NCI-H524 treated with DMSO at 0.1 percent for 48 hours (cell line): Measurements from ENCODE around the gene C16orf89.
"Not testable (repeated sequence)": the region's sequence is repeated elsewhere in the genome, so short reads cannot be mapped to it uniquely, and the experiment has no call there.

Experiments
- DNase-seq: peaks from one replicate; lab custom pipeline; 2025; lab: John Stamatoyannopoulos, UW

The C16orf89 gene

DNA sequence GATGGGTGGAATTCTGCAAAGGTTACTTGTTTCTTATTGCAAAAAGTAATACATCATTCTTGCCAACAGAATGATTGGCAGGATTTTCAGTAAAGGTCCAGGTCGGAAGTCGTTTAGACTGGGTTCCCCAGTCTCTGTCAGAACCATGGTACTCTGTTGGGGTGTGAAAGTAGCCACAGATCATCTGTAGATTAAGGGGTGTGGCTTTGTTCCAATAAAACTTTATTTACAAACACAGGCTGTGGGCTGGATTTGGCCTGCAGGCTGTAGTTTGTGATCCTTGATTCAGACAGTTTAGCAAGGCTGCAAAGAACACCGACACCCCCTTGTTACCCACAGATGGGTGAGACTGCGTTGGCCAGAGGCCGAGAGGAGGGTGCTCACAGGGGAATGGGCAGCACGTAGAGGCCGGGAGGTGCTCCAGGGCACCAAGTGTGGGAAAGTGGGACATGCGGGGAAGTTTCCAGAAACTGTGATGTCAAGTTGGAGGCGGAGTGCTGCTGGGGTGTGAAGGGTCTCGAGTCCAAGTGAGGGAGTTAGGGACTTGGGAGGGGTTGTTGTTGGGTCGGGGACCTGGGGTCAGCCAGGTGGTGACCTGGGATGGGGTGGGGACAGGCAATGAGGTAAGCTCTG, 18.5 kb upstream of the C16orf89 start:
- DNase-seq: not testable (repeated sequence)

DNA sequence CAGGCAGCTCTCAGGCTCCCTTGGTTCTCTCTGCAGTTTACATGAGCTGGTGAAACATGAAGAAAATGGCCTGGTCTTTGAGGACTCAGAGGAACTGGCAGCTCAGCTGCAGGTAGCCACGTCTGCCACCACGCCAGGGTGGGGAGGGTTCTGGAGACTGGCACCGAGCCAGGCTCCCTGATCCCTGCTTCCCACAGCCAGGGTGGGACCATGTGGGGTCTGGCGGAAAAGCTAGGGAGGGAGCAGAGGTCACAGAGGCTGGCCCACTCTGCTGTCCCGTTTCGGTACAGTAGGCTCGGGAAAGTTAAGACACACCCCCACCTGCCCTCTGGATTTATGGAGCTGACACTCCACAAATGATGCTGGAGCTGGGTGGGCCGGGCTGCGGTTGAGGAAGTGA, 17.9 kb upstream of the C16orf89 start:
- not testable (repeated sequence) for DNase-seq

DNA sequence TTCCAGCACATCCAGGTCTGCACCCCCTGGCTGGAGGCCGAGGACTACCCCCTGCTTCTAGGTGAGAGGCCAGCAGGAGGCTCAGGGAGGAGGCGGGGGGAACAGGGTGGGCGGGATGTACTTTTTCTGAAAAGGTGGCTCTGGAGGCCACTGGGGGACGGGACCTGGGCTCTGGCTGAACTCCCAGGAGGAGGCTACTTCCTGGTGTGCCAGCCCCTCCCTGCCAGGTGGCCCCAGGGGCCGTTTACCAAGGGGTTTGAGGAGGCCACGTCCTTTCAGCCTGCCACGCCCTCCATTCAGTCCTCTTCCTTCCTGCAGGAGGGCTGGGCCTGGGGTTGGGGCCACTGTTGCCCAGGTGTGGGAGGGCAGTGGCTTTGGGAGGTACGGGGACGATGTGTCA, 15.2 kb upstream of the C16orf89 start:
- not testable (repeated sequence) for DNase-seq

GRCh38 chr16:5080461-5080860, 14.7 kb upstream of the C16orf89 start:
- DNase-seq: not testable (repeated sequence)

- no peak for DNase-seq
Observed at GRCh38 chr16:5078626-5079025, 12.9 kb upstream of the C16orf89 start.

DNA sequence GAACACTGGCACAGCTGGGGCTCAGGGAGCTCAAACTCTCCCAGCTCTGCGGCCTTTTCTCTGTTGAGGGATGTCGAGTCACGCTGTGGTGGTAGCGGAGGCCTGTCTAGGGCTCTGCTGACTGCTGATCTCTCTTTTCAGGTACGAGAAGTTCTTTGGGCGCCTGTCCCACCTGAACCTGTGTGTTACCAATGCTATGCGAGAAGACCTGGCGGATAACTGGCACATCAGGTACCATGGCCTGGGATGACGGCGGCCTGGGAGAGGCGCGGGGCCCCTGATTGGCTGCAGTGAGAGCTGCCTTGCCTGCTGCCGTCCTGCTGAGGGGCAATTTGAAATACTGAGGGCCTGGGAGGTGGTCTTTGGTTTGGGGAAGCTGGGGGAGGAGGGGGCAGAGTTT, 11.5 kb upstream of the C16orf89 start:
- DNase-seq: no peak

GRCh38 chr16:5075637-5076036, 9.9 kb upstream of the C16orf89 start:
- no peak for DNase-seq

DNA sequence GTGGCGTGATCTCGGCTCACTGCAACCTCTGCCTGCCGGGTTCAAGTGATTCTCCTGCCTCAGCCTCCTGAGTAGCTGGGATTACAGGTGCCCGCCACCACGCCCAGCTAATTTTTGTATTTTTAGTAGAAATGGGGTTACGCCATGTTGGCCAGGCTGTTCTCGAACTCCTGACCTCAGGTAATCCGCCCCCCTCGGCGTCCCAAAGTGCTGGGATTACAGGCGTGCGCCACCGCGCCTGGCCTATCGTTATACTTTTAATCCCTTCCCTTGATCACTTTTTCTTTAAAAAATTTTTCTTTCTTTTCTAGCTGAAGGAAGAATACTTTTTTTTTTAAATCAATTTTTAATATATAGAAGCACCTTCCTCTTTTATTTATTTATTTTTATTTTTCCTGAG, 8.0 kb upstream of the C16orf89 start:
- not testable (repeated sequence) for DNase-seq

DNA sequence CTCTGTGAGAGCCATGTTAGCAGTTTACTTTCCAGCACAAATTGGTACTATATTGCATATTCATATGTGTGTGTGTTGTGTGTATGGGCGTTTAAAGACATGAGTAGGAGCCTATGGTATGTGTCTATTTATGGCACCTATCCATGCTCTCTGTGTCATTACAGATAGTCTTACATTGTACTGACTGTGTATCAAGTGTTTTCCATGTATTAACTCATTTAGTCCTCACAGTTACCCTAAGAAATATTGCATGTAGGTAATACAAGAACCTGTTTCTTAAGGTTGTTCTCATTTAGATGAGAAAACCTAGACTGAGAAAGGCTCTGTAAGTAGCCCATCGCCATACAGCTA, 7.5 kb upstream of the C16orf89 start:
- no peak for DNase-seq

DNA sequence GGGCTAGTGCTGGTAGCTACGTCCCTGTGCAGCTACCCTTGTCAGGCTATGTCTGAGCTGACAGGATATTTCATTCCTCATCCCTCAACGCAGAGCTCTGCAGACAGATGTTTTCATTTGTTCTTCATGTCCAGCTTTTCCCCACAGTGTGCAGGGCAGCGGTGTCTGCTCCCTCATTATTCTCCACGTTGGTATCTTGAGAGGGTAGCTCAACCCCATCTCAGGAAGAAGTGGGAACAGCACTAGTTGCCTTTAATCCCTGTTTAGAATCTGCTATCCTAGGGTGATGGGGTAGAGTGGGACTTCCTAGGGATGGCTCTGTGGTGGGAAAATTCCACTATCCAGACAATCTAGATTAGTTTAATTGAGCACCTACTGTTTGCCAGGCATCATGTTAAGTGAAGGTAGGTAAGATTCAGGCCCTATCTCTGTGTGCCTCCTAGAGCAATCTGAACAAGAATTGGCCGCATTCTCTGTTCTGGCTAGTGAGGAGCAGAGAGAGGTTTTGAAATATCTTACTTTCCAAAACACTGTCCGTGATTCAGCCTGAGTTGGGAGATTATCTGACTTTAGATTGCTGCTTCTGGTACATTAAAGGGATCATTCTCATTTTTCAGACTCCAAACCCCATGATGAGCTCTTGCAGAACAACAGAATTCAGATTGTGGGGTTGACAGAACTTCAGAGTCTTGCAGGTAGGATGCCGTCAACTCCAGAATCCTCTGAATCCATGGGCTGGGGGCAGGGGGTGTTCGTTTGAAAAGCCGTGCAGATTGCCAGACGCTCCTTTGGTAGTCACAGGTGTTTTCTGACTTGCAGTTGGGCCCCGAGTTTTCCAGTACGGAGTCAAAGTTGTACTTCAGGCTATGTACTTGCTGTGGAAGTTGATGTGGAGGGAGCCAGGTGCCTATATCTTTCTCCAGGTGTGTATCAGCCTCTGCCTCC, 6.8 kb upstream of the C16orf89 start:
- DNase-seq: no peak

- peak; percentile 24 for DNase-seq
Observed at GRCh38 chr16:5071681-5072333, 6.1 kb upstream of the C16orf89 start, which contains the start of gene ALG1. Gene ALG1, plus strand, starts transcription at chr16:5071843. Its CDS starts 7 bp downstream, at chr16:5071850.

DNA sequence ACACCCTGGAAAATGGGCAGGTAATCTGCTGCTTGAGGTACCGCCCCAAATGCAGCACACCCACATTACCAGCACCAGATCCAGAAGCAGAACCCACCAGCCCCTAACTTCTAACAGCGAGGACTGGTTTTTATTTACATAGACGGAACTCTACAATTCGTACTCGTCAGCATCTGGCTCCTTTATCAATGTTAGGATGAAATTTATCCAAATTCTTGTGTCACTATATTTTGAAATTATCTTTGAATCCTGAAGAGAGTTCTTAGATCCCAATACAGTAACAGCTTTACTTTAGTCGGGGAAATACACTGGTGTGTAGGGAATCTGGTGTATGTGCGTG, 5.6 kb upstream of the C16orf89 start:
- no peak for DNase-seq

DNA sequence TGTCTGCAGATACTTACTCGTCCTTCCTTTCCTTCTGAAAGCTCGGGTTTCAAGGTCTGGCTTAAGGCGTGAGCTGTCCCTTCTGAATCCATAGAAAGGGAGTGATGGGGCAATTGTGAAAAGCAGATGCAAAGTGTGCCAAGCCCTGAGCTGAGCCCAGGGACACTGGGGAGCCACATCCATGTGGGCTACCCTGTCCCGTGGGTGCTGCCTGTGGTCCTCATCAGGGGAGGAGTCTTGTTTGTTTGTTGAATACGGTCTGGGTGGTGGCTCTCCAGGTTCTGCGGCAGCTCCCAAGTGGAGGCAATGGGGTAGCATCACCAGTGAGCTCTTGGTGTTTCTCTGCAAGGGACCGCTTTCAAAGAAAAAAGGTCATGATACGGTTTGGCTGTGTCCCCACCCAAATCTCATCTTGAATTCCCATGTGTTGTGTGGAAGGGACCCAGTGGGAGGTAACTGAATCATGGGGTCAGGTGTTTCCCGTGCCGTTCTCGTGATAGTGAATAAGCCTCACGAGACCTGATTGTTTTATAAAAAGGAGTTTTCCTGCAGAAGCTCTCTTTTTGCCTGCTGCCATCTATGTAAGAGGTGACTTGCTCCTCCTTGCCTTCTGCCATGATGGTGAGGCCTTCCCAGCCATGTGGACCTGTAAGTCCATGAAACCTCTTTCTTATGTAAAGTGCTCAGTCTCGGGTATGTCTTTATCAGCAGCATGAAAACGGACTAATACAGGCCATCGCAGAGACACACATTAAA, 4.9 kb upstream of the C16orf89 start:
- no peak for DNase-seq

GRCh38 chr16:5069854-5070253, 4.1 kb upstream of the C16orf89 start:
- DNase-seq: no peak

- DNase-seq: no peak
Observed at GRCh38 chr16:5069048-5069447, 3.3 kb upstream of the C16orf89 start.

- DNase-seq: no peak
Observed at GRCh38 chr16:5066511-5066910, 755 bp upstream of the C16orf89 start.

GRCh38 chr16:5065326-5065725, 430 bp downstream of the C16orf89 start:
- DNase-seq: no peak

- DNase-seq: no peak
Observed at GRCh38 chr16:5064915-5065314, 841 bp downstream of the C16orf89 start.

DNA sequence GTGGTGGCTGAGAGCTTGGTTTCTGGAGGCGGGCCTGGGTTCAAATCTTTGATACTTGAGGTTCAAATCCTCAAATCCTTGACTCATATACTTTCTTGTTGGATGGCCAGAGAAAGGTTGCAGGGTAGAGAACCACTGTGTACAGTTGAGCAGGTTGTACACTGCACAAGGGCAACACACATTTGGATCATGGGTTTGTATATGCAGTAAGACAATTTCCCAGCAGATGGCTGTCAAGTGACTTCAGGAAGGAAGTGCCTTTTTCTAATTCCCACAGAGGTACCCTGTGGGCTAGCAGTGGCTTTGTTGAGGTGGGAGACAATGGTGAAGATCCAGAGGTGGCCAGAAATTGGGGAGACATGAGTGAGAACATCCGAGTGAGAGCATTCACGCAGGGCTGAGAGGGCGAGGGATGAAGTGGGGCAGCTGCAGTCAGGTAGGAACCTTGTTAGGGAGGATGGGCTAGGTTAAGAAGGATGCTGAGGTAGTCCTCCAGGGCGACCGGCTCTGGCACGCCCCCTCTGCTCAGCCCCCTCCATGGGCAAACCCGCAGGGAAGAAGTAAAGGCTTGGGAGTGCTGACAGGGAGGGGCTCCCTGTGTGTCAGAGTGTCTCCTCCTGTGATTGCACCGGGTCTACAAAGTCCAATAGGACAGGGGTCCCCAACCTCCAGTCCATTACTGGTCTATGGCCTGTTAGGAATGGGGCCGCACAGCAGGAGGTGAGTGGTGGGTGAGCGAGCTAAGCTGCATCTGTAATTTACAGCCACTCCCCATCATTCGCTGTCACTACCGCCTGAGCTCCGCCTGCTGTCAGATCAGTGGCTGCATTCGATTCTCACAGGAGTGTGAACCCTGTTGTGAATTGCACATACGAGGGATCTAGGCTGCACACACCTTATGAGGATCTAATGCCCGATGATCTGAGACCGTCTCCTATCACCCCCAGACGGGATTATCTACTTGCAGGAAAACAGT, 2.7 kb downstream of the C16orf89 start:
- DNase-seq: no peak

DNA sequence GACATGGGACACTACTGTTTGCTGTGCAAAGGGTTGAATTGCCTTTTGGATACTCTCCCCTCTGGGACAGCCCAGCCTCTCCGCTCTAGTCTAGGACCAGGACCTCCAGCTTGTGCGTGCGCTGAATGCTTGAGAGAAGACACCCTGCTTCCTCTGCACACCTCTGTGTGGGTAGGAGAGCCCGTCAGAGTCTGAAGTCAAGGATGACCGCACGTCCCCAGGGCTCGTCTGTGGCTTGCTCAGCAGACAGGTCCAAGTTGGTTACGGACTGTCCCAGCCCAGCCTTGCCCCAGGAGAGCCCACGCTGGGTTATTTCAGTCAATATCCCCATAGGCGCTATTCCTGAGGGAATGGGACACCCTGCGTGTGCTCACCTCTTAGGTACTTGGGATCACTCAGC, 3.7 kb downstream of the C16orf89 start:
- no peak for DNase-seq

DNA sequence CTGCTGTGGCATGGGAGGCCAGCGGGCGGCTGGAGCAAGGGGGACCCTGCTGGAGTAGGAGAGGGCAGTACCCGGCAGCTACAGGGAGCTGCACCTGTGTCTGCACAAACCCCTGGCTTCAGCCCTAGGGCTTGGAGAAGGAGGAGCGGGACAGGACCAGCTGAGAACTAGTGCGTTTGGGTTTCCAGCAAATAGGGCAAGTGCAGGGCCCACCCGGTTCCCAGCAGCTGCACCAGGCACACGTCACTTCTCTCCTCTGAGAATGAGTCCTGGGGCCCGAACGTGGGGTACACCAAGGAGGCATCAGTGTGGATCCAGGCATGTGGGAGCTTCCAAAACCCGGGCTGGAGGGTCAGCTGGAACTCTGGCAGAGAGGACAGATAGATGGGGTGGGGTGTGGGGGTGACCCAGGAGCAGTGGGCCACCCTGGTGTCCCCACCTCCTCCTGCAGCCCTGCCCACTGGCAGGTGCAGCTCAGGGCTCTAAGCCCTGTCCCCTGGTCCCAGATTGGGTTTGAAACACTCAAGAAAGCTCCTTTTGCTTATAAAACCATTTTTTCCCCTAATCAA, 5.6 kb downstream of the C16orf89 start:
- DNase-seq: no peak
